NCI-H1105 (cell line): ENCODE results near the gene ZNF785.
"Not testable (repeated sequence)": the region's sequence is repeated elsewhere in the genome, so short reads cannot be mapped to it uniquely, and the experiment has no call there.

Experiments used
- DNase-seq: peaks from one replicate; lab custom pipeline; 2025; lab: John Stamatoyannopoulos, UW

ZNF785 gene

GRCh38 chr16:30602616-30603277 lies 17.2 kb upstream of the ZNF785 start:
- DNase-seq: no peak

GRCh38 chr16:30601966-30602365 lies 16.5 kb upstream of the ZNF785 start:
- no peak for DNase-seq

GRCh38 chr16:30600929-30601328 lies 15.4 kb upstream of the ZNF785 start:
- no peak for DNase-seq

GRCh38 chr16:30600215-30600614 lies 14.7 kb upstream of the ZNF785 start:
- no peak for DNase-seq

GRCh38 chr16:30592871-30593270 lies 7.4 kb upstream of the ZNF785 start:
- no peak for DNase-seq

- not testable (repeated sequence) for DNase-seq
Observed at GRCh38 chr16:30590869-30591268, 5.4 kb upstream of the ZNF785 start.

- not testable (repeated sequence) for DNase-seq
Observed at GRCh38 chr16:30589582-30589981, 4.1 kb upstream of the ZNF785 start.

GRCh38 chr16:30588651-30589050 lies 3.2 kb upstream of the ZNF785 start:
- DNase-seq: no peak

GRCh38 chr16:30585022-30585399 lies 486 bp downstream of the ZNF785 start:
- DNase-seq: no peak

GRCh38 chr16:30582611-30583340 lies 2.7 kb downstream of the ZNF785 start:
- DNase-seq: no peak

- no peak for DNase-seq
Observed at GRCh38 chr16:30581457-30581856, 4.0 kb downstream of the ZNF785 start.

GRCh38 chr16:30574678-30575077 lies 10.8 kb downstream of the ZNF785 start:
- DNase-seq: no peak

GRCh38 chr16:30571445-30572322 lies 13.8 kb downstream of the ZNF785 start, which contains the start of gene ZNF688:
ZNF688 (minus strand) TSS chr16:30571714; CDS start chr16:30571629, 85 bp downstream.
- peak; percentile 98 for DNase-seq

- DNase-seq: peak; percentile 27
Observed at GRCh38 chr16:30570636-30571444, 14.7 kb downstream of the ZNF785 start.

- no peak for DNase-seq
Observed at GRCh38 chr16:30569746-30570635, 15.5 kb downstream of the ZNF785 start.

GRCh38 chr16:30569281-30569680 lies 16.2 kb downstream of the ZNF785 start:
- no peak for DNase-seq

- DNase-seq: no peak
Observed at GRCh38 chr16:30567991-30568638, 17.4 kb downstream of the ZNF785 start.

GRCh38 chr16:30567160-30567990 lies 18.1 kb downstream of the ZNF785 start:
- no peak for DNase-seq

- no peak for DNase-seq
Observed at GRCh38 chr16:30566531-30566930, 19.0 kb downstream of the ZNF785 start.
